ENCODE results near the gene ENAH. TPM values are rescaled to one million over a fixed set of nuclear protein-coding genes. Genes with fewer than 3 reads are reported as not detected.

The ENAH gene
- total and polyA plus RNA-seq, 8 donors = 8.0 to 62.8 (median 31.9) TPM

DNA sequence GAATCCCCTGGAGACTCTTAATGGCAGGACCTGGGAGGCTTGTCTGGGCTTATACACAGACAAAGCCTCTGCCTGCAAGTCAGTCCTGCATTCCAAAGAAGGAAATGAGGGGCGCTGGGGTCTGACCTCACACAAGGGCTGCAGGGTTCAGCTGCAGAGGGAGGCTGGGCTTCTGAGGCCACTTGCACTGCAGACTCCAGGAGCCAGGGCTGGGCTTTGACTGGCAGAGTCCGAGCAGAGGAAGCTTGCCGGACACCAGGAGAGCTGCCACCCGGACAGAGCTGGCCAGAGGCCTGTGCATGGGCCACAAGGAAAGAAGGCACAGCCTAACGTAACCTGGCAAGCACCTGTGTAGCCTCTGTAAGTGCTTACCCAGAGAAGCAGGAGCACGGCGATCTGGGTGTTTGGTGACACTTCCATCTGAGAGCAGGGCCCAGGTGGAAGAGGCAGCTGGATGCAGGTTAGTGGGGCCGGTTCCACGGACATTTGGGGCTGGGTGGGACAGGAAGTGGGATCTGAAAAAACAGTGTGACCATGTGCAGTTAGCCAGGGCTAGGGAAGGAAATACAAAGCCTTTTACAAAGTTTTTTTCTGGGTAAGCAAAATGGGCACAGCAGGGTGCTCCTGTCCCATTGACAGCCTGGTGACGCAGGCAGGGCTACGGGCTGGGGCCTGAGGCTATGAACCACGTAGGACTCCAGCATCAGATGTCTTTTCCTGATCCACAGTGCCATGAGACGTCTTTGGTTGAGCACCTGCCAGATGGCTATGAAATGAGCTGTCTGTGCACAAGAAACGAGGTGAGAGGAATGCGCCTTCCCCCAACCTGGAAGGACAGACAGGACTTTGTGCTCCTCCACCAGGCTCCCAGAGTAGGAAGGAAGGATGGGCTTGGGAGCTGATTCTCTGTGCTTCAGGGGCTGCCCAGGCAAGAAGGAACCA lies 187.8 kb downstream of the ENAH start:
- ATAC-seq (no peak), DNase-seq (peak in 1 of 6 donors; percentile 40), FAIRE-seq (no peak)
- Histone ChIP-seq H3K9me3 (no peaks in the 10 kb centered on the region), H3K36me3 (no peaks in the 10 kb centered on the region), H3K4me1 (peaks cover 0 to 8% (median 0%) of the 10 kb centered on the region in 3 donors), H3K4me3 (no peak overlapping the region), H3K27ac (no peak overlapping the region), H3K27me3 (no peaks in the 10 kb centered on the region)
- 80 to 81% methylated on average over 15 of the region's 15 CpGs for WGBS, 2 donors
- TF ChIP-seq, protein P1, sequence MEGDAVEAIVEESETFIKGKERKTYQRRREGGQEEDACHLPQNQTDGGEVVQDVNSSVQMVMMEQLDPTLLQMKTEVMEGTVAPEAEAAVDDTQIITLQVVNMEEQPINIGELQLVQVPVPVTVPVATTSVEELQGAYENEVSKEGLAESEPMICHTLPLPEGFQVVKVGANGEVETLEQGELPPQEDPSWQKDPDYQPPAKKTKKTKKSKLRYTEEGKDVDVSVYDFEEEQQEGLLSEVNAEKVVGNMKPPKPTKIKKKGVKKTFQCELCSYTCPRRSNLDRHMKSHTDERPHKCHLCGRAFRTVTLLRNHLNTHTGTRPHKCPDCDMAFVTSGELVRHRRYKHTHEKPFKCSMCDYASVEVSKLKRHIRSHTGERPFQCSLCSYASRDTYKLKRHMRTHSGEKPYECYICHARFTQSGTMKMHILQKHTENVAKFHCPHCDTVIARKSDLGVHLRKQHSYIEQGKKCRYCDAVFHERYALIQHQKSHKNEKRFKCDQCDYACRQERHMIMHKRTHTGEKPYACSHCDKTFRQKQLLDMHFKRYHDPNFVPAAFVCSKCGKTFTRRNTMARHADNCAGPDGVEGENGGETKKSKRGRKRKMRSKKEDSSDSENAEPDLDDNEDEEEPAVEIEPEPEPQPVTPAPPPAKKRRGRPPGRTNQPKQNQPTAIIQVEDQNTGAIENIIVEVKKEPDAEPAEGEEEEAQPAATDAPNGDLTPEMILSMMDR (IDR thresholded peaks at IDR 0.05) = no peak
- intact Hi-C loops (cut with DNase I) = no loop called here

DNA sequence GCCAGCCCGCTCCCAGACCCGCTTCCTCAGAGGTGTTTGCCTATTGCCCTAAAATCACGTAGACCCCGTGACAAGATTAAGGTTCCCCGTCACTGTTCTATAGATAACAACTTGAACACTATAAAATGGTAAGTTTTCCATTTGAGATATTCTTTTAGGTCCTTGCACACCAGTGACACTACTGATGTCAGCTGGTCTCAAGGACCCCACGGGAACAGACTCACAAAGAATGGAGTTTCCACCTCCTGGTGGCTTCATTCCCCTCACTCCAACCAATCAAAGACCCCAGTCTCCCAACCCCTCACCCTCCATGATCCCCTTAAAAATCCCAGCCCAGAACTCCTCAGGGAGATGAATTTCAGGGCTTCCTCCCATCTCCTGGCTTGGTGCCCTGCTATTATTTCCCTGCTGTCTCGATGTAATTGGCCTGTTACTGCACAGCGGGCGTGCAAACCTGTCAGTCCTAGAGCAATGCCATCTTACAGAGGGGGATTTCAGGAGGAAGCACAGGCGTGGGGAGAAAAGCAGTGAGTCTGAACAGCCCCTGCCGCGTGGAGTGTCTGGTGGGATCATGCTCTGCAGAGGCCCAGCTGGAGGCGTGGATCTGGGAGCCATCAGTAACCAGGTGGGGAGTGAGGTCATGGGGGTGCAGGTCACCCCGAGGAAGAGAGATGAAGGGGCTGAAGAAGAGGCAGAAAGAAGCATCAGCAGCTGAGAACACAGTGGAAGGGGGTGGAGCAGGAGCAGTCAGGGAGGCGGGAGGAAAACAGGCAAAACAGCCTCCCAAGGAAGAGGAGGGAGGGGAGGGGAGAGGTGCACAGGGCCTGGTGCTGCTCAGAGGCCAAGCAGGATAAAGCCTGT lies 190.0 kb downstream of the ENAH start:
- FAIRE-seq = no peak
- peaks cover 0 to 8% (median 0%) of the 10 kb centered on the region in 3 donors for H3K4me1 ChIP-seq
- intact Hi-C loops (cut with DNase I) = no loop called here
- H3K27me3 ChIP-seq = no peaks in the 10 kb centered on the region
- H3K27ac ChIP-seq = no peak overlapping the region
- DNase-seq = peak in 1 of 6 donors; percentile 61
- TF ChIP-seq, protein P1 (IDR thresholded peaks at IDR 0.05) = no peak
- ATAC-seq = no peak
- no peaks in the 10 kb centered on the region for H3K36me3 ChIP-seq
- no peaks in the 10 kb centered on the region for H3K9me3 ChIP-seq
- 57 to 61% methylated on average over 15 of the region's 15 CpGs for whole genome bisulfite sequencing, 2 donors
- H3K4me3 ChIP-seq = no peak overlapping the region

DNA sequence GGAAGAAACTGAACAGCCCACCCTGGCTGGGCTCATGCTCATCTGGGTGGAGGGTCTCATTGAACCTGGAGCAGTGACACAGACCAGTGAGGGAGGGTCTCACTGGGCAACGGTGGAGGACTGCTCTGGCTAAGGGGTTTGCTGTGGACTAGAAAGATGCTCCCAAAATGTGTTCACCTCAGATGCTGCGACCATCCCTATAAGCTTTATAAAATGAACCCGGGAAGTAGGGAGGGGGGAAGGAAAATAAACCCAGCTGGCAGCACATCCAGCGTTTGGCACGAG lies 190.6 kb downstream of the ENAH start:
- Histone ChIP-seq H3K4me1 (peaks cover 0 to 8% (median 0%) of the 10 kb centered on the region in 3 donors), H3K9me3 (no peaks in the 10 kb centered on the region), H3K27me3 (no peaks in the 10 kb centered on the region), H3K4me3 (no peak overlapping the region), H3K36me3 (no peaks in the 10 kb centered on the region), H3K27ac (no peak overlapping the region)
- 25 to 40% methylated on average over 5 of the region's 5 CpGs for WGBS, 2 donors
- DNase-seq = no peak
- intact Hi-C loops (cut with DNase I) = no loop called here
- no peak for FAIRE-seq
- ATAC-seq = no peak
- TF ChIP-seq, protein P1 (IDR thresholded peaks at IDR 0.05) = no peak

DNA sequence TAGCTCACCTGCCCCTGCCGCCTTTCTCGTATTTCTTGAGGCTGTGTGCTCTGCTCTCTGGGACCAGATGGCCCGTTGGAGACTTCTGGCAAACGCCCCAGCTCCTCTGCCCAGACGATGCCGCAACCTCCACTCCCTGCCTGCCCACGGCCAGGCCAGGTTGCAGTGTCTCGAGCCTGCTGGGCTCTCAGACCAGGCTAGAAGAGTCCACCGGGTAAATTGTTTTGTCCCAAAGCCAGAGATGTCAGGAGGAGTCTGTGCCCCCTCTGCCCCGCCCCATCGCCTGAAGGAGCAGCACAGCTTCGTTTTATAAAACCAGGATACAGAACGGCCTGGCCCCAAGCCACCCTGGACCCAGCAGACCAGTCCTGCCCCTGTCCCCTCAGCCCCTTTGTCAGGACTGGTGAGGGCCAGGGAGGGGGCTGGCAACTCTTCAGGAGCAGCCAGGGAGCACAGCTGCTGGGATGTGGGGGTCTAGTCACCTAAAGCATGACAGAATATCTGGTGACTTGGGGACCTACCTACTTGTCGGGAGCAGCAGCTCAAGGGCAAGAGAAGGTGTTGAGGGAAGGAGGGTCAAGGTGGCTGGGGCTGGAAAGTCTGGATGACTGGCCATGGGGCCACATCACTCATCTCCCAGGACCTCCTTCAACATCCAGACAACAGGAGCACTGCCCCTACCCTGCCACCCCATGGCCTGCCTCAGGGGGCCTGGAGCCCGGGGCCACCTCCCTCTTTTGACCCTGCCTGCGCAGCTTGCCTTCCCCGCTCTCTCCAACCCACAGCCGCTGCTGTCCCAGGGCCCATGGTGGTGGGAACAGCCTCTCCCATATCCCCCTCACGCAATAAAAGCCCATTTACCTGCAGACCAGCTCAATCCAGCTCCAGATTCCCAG lies 191.1 kb downstream of the ENAH start:
- Histone ChIP-seq H3K4me3 (no peak overlapping the region), H3K36me3 (no peaks in the 10 kb centered on the region), H3K27me3 (no peaks in the 10 kb centered on the region), H3K27ac (no peak overlapping the region), H3K4me1 (peaks cover 0 to 8% (median 0%) of the 10 kb centered on the region in 3 donors), H3K9me3 (no peaks in the 10 kb centered on the region)
- TF ChIP-seq, protein P1 (IDR thresholded peaks at IDR 0.05) = no peak
- DNase-seq (peak in 3 of 6 donors; percentile 51 to 67 (median 57)), FAIRE-seq (no peak), ATAC-seq (peak; percentile 41 to 74 (median 58))
- WGBS, 2 donors = 59 to 68% methylated on average over 19 of the region's 19 CpGs
- intact Hi-C loops (cut with DNase I) = no loop called here

Measured in pancreas (tissue), 10 donors.